Activated naive CD4-positive, alpha-beta T cell treated with anti-CD3 and anti-CD28 coated beads, Interleukin-2, amount 50 U/mL, for 24 hours (primary cell): ENCODE measurements around the gene TRAPPC8.
A peak's percentile ranks its signal among the peaks of the same experiment; 100 is the strongest.
"Not testable (repeated sequence)": the region's sequence is repeated elsewhere in the genome, so short reads cannot be mapped to it uniquely, and the experiment has no call there.

ENCODE experiments used
- H3K27ac Mint-ChIP-seq: one replicate; pipeline ENCODE4 v1.8.0; 2021; ENCODE audit warnings: mild to moderate bottlenecking, mixed read lengths
- H3K27me3 Mint-ChIP-seq: one replicate; pipeline ENCODE4 v1.8.0; 2021; ENCODE audit warnings: mixed read lengths
- H3K36me3 Mint-ChIP-seq: one replicate; pipeline ENCODE4 v1.8.0; 2021; ENCODE audit warnings: mixed read lengths
- H3K4me1 Mint-ChIP-seq: one replicate; pipeline ENCODE4 v1.8.0; 2021; ENCODE audit warnings: mixed read lengths
- H3K4me3 Mint-ChIP-seq: one replicate; pipeline ENCODE4 v1.8.0; 2021; ENCODE audit warnings: mild to moderate bottlenecking, mixed read lengths
- H3K9me3 Mint-ChIP-seq: one replicate; pipeline ENCODE4 v1.8.0; 2021; ENCODE audit warnings: mixed read lengths

TRAPPC8 gene

GRCh38 chr18:31953699-31954098, 10.8 kb upstream of the TRAPPC8 start:
- H3K36me3 Mint-ChIP-seq, H3K4me3 Mint-ChIP-seq, H3K9me3 Mint-ChIP-seq, H3K4me1 Mint-ChIP-seq, H3K27me3 Mint-ChIP-seq, H3K27ac Mint-ChIP-seq: not testable (repeated sequence)

GRCh38 chr18:31952223-31952622, 9.3 kb upstream of the TRAPPC8 start:
- no peaks in the 10 kb centered on the region for H3K36me3 Mint-ChIP-seq
- no peaks in the 10 kb centered on the region for H3K27me3 Mint-ChIP-seq
- no peaks in the 10 kb centered on the region for H3K4me1 Mint-ChIP-seq
- H3K4me3 Mint-ChIP-seq: no peak overlapping the region
- H3K9me3 Mint-ChIP-seq: no peaks in the 10 kb centered on the region
- no peak overlapping the region for H3K27ac Mint-ChIP-seq

GRCh38 chr18:31950583-31950982, 7.7 kb upstream of the TRAPPC8 start:
- H3K4me3 Mint-ChIP-seq: no peak overlapping the region
- no peaks in the 10 kb centered on the region for H3K27me3 Mint-ChIP-seq
- H3K4me1 Mint-ChIP-seq: no peaks in the 10 kb centered on the region
- no peak overlapping the region for H3K27ac Mint-ChIP-seq
- H3K36me3 Mint-ChIP-seq: no peaks in the 10 kb centered on the region
- no peaks in the 10 kb centered on the region for H3K9me3 Mint-ChIP-seq

- H3K36me3 Mint-ChIP-seq, H3K4me3 Mint-ChIP-seq, H3K9me3 Mint-ChIP-seq, H3K27me3 Mint-ChIP-seq, H3K27ac Mint-ChIP-seq: not testable (repeated sequence)
- H3K4me1 Mint-ChIP-seq: peaks cover 18% of the 10 kb centered on the region
Observed at GRCh38 chr18:31948349-31948748, 5.4 kb upstream of the TRAPPC8 start.

GRCh38 chr18:31946305-31947046, 3.5 kb upstream of the TRAPPC8 start:
- Mint-ChIP-seq H3K4me3 (no peak overlapping the region), H3K9me3 (no peaks in the 10 kb centered on the region), H3K27ac (no peak overlapping the region), H3K27me3 (no peaks in the 10 kb centered on the region), H3K4me1 (peaks cover 25% of the 10 kb centered on the region), H3K36me3 (peaks cover under 1% of the 10 kb centered on the region)

- peak overlapping the region; percentile 99 for H3K27ac Mint-ChIP-seq
- H3K27me3 Mint-ChIP-seq: no peaks in the 10 kb centered on the region
- H3K4me1 Mint-ChIP-seq: peaks cover 41% of the 10 kb centered on the region
- H3K9me3 Mint-ChIP-seq: no peaks in the 10 kb centered on the region
- peaks cover 1% of the 10 kb centered on the region for H3K36me3 Mint-ChIP-seq
- peak overlapping the region; percentile 98 for H3K4me3 Mint-ChIP-seq
Observed at GRCh38 chr18:31943878-31944816, 1.2 kb upstream of the TRAPPC8 start.

- Mint-ChIP-seq H3K36me3 (peaks cover 3% of the 10 kb centered on the region), H3K27ac (peak overlapping the region; percentile 99), H3K27me3 (no peaks in the 10 kb centered on the region), H3K9me3 (no peaks in the 10 kb centered on the region), H3K4me1 (peaks cover 49% of the 10 kb centered on the region), H3K4me3 (peak overlapping the region; percentile 98)
Observed at GRCh38 chr18:31942291-31942998, 483 bp downstream of the TRAPPC8 start.

GRCh38 chr18:31941010-31941809, 1.7 kb downstream of the TRAPPC8 start:
- peak overlapping the region; percentile 98 for H3K4me3 Mint-ChIP-seq
- H3K27ac Mint-ChIP-seq: peak overlapping the region; percentile 92
- no peaks in the 10 kb centered on the region for H3K9me3 Mint-ChIP-seq
- peaks cover 52% of the 10 kb centered on the region for H3K4me1 Mint-ChIP-seq
- peaks cover 3% of the 10 kb centered on the region for H3K36me3 Mint-ChIP-seq
- H3K27me3 Mint-ChIP-seq: no peaks in the 10 kb centered on the region

GRCh38 chr18:31934773-31935172, 8.2 kb downstream of the TRAPPC8 start:
- not testable (repeated sequence) for H3K36me3 Mint-ChIP-seq, H3K27ac Mint-ChIP-seq, H3K9me3 Mint-ChIP-seq, H3K27me3 Mint-ChIP-seq, H3K4me3 Mint-ChIP-seq
- peaks cover 28% of the 10 kb centered on the region for H3K4me1 Mint-ChIP-seq

GRCh38 chr18:31931886-31932240, 11.1 kb downstream of the TRAPPC8 start:
- H3K27ac Mint-ChIP-seq: no peak overlapping the region
- H3K9me3 Mint-ChIP-seq: no peaks in the 10 kb centered on the region
- peaks cover 5% of the 10 kb centered on the region for H3K36me3 Mint-ChIP-seq
- no peak overlapping the region for H3K4me3 Mint-ChIP-seq
- H3K27me3 Mint-ChIP-seq: no peaks in the 10 kb centered on the region
- peaks cover 18% of the 10 kb centered on the region for H3K4me1 Mint-ChIP-seq

- Mint-ChIP-seq H3K9me3 (no peaks in the 10 kb centered on the region), H3K27ac (no peak overlapping the region), H3K4me3 (no peak overlapping the region), H3K36me3 (peaks cover 9% of the 10 kb centered on the region), H3K4me1 (peaks cover 18% of the 10 kb centered on the region), H3K27me3 (no peaks in the 10 kb centered on the region)
Observed at GRCh38 chr18:31931163-31931885, 11.6 kb downstream of the TRAPPC8 start.

GRCh38 chr18:31929273-31929672, 13.7 kb downstream of the TRAPPC8 start:
- Mint-ChIP-seq H3K4me3 (no peak overlapping the region), H3K4me1 (peaks cover 31% of the 10 kb centered on the region), H3K9me3 (no peaks in the 10 kb centered on the region), H3K27me3 (no peaks in the 10 kb centered on the region), H3K27ac (no peak overlapping the region), H3K36me3 (peaks cover 20% of the 10 kb centered on the region)

GRCh38 chr18:31926988-31927387, 15.9 kb downstream of the TRAPPC8 start:
- not testable (repeated sequence) for H3K27me3 Mint-ChIP-seq, H3K27ac Mint-ChIP-seq, H3K9me3 Mint-ChIP-seq, H3K4me3 Mint-ChIP-seq
- Mint-ChIP-seq H3K36me3 (peaks cover 24% of the 10 kb centered on the region), H3K4me1 (peaks cover 30% of the 10 kb centered on the region)

- Mint-ChIP-seq H3K36me3 (peaks cover 12% of the 10 kb centered on the region), H3K9me3 (no peaks in the 10 kb centered on the region), H3K4me3 (no peak overlapping the region), H3K27me3 (no peaks in the 10 kb centered on the region), H3K27ac (no peak overlapping the region), H3K4me1 (peaks cover 14% of the 10 kb centered on the region)
Observed at GRCh38 chr18:31920277-31920676, 22.7 kb downstream of the TRAPPC8 start.

- peaks cover 13% of the 10 kb centered on the region for H3K4me1 Mint-ChIP-seq
- H3K9me3 Mint-ChIP-seq, H3K27ac Mint-ChIP-seq, H3K4me3 Mint-ChIP-seq, H3K27me3 Mint-ChIP-seq: not testable (repeated sequence)
- H3K36me3 Mint-ChIP-seq: peaks cover 11% of the 10 kb centered on the region
Observed at GRCh38 chr18:31919366-31919765, 23.6 kb downstream of the TRAPPC8 start.
